Measurements from ENCODE around the gene ORM2.

The ORM2 gene

DNA sequence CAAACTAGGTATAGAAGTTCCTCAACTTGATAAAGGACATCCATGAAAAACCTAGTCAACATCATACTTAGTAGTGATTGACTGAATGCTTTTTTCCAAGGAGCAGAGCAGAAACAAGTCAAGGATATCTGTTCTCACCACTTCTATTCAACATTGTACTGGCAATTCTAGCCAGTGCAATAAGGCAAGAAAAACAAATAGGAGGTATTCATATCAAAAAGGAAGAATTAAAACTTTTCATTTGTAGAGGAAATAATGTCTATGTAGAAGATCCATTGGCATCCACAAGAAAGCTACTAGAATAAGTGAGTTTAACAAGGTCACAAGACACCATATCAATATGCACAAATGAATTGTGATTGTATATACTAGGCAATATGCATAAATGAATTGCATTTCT lies 35.0 kb upstream of the ORM2 start:
- TF ChIP-seq POLR2AphosphoS5 (IDR thresholded peaks at IDR 0.05; ENCODE audit: low read depth, low read length) (no peak), FOXP2 (optimal IDR thresholded peaks at IDR 0.05; ENCODE audit: borderline replicate concordance, extremely low read depth, extremely low read length, insufficient read depth) (no peak), SIN3A (IDR thresholded peaks at IDR 0.05; ENCODE audit: borderline replicate concordance, insufficient read depth, low read length) (no peak), TAF1 (IDR thresholded peaks at IDR 0.05; ENCODE audit: borderline replicate concordance, insufficient read depth, low read length) (no peak)
- TF ChIP-seq, protein P1, sequence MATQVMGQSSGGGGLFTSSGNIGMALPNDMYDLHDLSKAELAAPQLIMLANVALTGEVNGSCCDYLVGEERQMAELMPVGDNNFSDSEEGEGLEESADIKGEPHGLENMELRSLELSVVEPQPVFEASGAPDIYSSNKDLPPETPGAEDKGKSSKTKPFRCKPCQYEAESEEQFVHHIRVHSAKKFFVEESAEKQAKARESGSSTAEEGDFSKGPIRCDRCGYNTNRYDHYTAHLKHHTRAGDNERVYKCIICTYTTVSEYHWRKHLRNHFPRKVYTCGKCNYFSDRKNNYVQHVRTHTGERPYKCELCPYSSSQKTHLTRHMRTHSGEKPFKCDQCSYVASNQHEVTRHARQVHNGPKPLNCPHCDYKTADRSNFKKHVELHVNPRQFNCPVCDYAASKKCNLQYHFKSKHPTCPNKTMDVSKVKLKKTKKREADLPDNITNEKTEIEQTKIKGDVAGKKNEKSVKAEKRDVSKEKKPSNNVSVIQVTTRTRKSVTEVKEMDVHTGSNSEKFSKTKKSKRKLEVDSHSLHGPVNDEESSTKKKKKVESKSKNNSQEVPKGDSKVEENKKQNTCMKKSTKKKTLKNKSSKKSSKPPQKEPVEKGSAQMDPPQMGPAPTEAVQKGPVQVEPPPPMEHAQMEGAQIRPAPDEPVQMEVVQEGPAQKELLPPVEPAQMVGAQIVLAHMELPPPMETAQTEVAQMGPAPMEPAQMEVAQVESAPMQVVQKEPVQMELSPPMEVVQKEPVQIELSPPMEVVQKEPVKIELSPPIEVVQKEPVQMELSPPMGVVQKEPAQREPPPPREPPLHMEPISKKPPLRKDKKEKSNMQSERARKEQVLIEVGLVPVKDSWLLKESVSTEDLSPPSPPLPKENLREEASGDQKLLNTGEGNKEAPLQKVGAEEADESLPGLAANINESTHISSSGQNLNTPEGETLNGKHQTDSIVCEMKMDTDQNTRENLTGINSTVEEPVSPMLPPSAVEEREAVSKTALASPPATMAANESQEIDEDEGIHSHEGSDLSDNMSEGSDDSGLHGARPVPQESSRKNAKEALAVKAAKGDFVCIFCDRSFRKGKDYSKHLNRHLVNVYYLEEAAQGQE (IDR thresholded peaks at IDR 0.05; ENCODE audit: insufficient read depth in 1 of 2, low read depth in 2 of 2, low read length in 2 of 2), result no peak

DNA sequence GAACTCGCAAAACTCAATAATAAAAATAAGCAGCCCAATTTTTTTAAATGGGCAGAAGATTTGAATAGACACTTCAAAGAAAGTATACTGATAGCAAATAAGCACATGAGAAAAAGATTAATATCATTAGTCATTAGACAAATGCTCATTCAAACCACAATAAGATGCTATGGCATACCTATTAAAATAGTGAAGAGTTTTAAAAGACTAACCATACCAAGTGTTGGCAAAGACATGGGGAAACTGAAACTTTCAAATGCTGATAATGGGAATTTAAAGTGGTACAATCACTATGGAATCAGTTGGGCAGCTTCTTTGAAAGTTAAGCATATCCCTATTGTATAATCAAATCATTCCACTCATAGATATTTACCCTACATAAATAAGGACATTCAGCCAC lies 33.3 kb upstream of the ORM2 start:
- TF ChIP-seq SIN3A (IDR thresholded peaks at IDR 0.05; ENCODE audit: borderline replicate concordance, insufficient read depth, low read length), result no peak
- TF ChIP-seq, protein P1 (IDR thresholded peaks at IDR 0.05; ENCODE audit: insufficient read depth in 1 of 2, low read depth in 2 of 2, low read length in 2 of 2), result no peak
- no peak for TF ChIP-seq POLR2AphosphoS5 (IDR thresholded peaks at IDR 0.05; ENCODE audit: low read depth, low read length)
- TF ChIP-seq FOXP2 (optimal IDR thresholded peaks at IDR 0.05; ENCODE audit: borderline replicate concordance, extremely low read depth, extremely low read length, insufficient read depth), result no peak
- TF ChIP-seq TAF1 (IDR thresholded peaks at IDR 0.05; ENCODE audit: borderline replicate concordance, insufficient read depth, low read length), result no peak

DNA sequence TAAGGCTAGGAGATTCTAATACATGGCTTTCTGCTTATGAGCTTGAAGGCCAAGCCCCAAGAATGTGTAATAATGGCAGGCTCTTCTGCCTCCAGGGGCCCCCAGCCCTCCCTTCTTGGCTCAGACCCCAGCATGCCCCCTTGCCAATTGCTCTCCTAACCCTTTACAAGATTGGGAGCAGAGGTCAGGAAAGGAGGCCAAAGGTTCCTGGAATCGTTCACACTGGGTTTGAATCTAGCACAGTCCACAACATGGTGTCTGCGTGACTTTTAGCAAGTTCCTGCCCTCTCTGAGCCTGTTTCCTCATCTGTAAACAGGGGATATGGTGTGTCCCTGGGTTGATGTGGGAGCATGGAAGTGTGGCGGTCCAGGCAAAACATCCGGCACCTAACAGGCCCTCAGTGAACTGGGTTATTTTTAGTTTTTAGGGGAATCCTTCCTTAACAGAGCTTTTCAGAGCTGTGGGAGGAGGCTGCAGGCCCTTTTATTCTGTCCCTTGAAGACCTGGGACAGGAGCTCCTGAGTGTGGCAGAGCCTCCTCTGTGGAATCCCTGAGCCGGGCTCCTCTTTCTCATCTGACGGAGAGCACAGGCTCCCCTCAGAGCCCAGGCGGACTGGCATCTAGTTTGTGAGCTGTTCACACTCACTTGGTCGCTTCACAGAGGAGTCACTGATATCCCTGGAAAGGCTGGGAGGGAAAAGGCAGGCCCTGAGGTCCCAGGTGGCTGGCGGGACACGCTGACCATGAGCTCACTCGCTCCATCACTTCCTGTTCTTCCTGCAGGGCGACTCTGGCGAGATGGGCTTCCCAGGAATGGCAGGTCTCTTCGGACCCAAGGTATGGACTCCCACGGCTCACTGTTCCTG lies 30.1 kb upstream of the ORM2 start:
- no peak for TF ChIP-seq TAF1 (IDR thresholded peaks at IDR 0.05; ENCODE audit: borderline replicate concordance, insufficient read depth, low read length)
- TF ChIP-seq, protein P1 (IDR thresholded peaks at IDR 0.05; ENCODE audit: insufficient read depth in 1 of 2, low read depth in 2 of 2, low read length in 2 of 2), result no peak
- TF ChIP-seq SIN3A (IDR thresholded peaks at IDR 0.05; ENCODE audit: borderline replicate concordance, insufficient read depth, low read length), result no peak
- no peak for TF ChIP-seq POLR2AphosphoS5 (IDR thresholded peaks at IDR 0.05; ENCODE audit: low read depth, low read length)
- TF ChIP-seq FOXP2 (optimal IDR thresholded peaks at IDR 0.05; ENCODE audit: borderline replicate concordance, extremely low read depth, extremely low read length, insufficient read depth), result no peak

DNA sequence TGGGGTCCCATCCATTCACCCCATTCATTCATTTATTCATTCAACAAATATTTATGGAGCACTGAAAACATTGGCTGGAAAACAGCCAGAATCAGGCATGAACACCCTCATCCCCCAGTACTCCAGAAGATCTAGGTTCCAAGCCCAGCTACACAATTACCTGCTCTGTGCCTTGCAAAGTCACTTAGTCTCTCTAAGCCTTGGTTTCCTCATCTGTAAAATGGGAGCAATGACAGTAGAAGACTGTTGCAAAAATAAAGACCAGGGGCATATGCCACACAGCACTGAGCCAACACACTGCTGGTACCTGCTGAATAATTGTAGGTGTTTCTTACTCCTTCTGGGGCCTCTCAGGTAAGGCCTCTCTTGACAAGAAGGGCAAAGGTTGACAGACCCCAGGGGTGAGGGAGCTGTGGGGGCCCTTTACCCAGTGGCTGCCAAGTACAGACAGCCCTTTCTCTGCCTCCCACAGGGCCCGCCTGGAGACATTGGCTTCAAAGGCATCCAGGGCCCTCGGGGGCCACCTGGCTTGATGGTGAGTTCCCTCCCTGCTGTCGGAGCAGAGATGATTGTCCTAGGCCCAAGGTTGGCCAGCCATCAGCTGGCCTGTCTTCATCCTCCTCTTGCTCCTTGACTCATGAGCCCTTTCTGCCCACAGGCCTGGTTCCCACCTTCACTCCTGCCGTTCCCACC lies 29.4 kb upstream of the ORM2 start:
- no peak for TF ChIP-seq POLR2AphosphoS5 (IDR thresholded peaks at IDR 0.05; ENCODE audit: low read depth, low read length)
- TF ChIP-seq TAF1 (IDR thresholded peaks at IDR 0.05; ENCODE audit: borderline replicate concordance, insufficient read depth, low read length), result no peak
- TF ChIP-seq SIN3A (IDR thresholded peaks at IDR 0.05; ENCODE audit: borderline replicate concordance, insufficient read depth, low read length), result no peak
- TF ChIP-seq, protein P1 (IDR thresholded peaks at IDR 0.05; ENCODE audit: insufficient read depth in 1 of 2, low read depth in 2 of 2, low read length in 2 of 2), result no peak
- TF ChIP-seq FOXP2 (optimal IDR thresholded peaks at IDR 0.05; ENCODE audit: borderline replicate concordance, extremely low read depth, extremely low read length, insufficient read depth), result no peak

Data from PFSK-1 (cell line).